Kidney epithelial cell (primary cell): ENCODE measurements around the gene AP1M2. TPM values are rescaled to one million over a fixed set of nuclear protein-coding genes. Genes with fewer than 3 reads are reported as not detected.
"Not testable (repeated sequence)": the region's sequence is repeated elsewhere in the genome, so short reads cannot be mapped to it uniquely, and the experiment has no call there.

ENCODE experiments used
- DNase-seq: peaks from one replicate; pipeline ENCODE4 v3.0.0-alpha.2; 2010; ENCODE audit warnings: low read depth
- H3K27me3 ChIP-seq: 2 replicates; pipeline ENCODE4 v1.6.0; 2011; ENCODE audit warnings: low read length; ENCODE audit not compliant: control insufficient read depth, insufficient read depth
- H3K36me3 ChIP-seq: 2 replicates; pipeline ENCODE4 v1.5.1; 2011; ENCODE audit warnings: low read length; ENCODE audit not compliant: control insufficient read depth, insufficient read depth
- H3K4me3 ChIP-seq: 2 replicates; pipeline ENCODE4 v1.5.1; 2011; ENCODE audit warnings: low read depth, mild to moderate bottlenecking, control low read depth, low read length
- total RNA-seq: library from RNA; depleted of rRNA; stranded (reverse); fragments of >200 nt; gene quantifications from 2 replicates; pipeline ENCODE4 v1.2.3, GENCODE V29; 2015
- TF ChIP-seq, protein P1 (sequence below): IDR thresholded peaks from 2 replicates; pipeline ENCODE4 v1.5.1; 2011; ENCODE audit warnings: mild to moderate bottlenecking, moderate library complexity, low read length, control low read depth, inconsistent platforms; ENCODE audit not compliant: insufficient read depth, poor library complexity, severe bottlenecking

Gene AP1M2
- total RNA-seq, 1 donor from 2014 or later = 73.7 TPM

- TF ChIP-seq, protein P1, sequence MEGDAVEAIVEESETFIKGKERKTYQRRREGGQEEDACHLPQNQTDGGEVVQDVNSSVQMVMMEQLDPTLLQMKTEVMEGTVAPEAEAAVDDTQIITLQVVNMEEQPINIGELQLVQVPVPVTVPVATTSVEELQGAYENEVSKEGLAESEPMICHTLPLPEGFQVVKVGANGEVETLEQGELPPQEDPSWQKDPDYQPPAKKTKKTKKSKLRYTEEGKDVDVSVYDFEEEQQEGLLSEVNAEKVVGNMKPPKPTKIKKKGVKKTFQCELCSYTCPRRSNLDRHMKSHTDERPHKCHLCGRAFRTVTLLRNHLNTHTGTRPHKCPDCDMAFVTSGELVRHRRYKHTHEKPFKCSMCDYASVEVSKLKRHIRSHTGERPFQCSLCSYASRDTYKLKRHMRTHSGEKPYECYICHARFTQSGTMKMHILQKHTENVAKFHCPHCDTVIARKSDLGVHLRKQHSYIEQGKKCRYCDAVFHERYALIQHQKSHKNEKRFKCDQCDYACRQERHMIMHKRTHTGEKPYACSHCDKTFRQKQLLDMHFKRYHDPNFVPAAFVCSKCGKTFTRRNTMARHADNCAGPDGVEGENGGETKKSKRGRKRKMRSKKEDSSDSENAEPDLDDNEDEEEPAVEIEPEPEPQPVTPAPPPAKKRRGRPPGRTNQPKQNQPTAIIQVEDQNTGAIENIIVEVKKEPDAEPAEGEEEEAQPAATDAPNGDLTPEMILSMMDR = no peak
- Histone ChIP-seq H3K36me3 (no peaks in the 10 kb centered on the region), H3K27me3 (no peaks in the 10 kb centered on the region), H3K4me3 (no peak overlapping the region)
- DNase-seq = no peak
These were observed 32.1 kb downstream of the AP1M2 start for GRCh38 chr19:10554760-10555609.

GRCh38 chr19:10553943-10554381 lies 33.1 kb downstream of the AP1M2 start:
- H3K4me3 ChIP-seq = no peak overlapping the region
- no peaks in the 10 kb centered on the region for H3K27me3 ChIP-seq
- TF ChIP-seq, protein P1 = no peak
- DNase-seq = no peak
- no peaks in the 10 kb centered on the region for H3K36me3 ChIP-seq

DNA sequence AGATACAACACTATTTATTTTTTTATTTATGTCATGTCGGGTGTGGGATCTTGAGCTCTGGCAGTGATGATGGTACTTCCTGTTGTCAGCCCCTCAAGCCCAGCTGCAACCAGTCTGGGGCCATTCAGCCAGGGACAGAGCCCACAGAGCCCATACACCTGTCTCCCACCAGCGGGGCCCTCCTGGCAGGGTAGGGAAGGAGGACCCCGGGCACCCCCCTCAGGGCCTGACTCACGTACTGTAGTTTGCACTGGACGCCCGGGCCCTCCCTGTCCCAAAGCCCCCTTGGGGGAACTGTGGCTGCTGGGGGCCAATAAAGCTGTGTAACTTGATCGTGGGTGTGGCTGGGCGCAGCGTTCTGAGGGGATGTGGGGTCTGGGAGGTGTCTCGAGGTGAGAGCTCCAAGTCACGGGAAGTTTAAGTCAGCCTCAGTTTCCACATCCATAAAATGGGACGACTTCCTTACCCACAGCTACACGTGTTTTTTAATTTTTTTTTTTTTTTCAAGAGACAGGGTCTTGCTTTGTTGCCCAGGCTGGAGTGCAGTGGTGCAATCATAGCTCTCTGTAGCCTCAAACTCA lies 33.9 kb downstream of the AP1M2 start:
- TF ChIP-seq, protein P1 = no peak
- Histone ChIP-seq H3K4me3 (no peak overlapping the region), H3K36me3 (no peaks in the 10 kb centered on the region), H3K27me3 (no peaks in the 10 kb centered on the region)
- DNase-seq = no peak

GRCh38 chr19:10552510-10553053 lies 34.5 kb downstream of the AP1M2 start:
- H3K36me3 ChIP-seq = no peaks in the 10 kb centered on the region
- no peaks in the 10 kb centered on the region for H3K27me3 ChIP-seq
- H3K4me3 ChIP-seq = no peak overlapping the region
- no peak for DNase-seq
- TF ChIP-seq, protein P1 = no peak

DNA sequence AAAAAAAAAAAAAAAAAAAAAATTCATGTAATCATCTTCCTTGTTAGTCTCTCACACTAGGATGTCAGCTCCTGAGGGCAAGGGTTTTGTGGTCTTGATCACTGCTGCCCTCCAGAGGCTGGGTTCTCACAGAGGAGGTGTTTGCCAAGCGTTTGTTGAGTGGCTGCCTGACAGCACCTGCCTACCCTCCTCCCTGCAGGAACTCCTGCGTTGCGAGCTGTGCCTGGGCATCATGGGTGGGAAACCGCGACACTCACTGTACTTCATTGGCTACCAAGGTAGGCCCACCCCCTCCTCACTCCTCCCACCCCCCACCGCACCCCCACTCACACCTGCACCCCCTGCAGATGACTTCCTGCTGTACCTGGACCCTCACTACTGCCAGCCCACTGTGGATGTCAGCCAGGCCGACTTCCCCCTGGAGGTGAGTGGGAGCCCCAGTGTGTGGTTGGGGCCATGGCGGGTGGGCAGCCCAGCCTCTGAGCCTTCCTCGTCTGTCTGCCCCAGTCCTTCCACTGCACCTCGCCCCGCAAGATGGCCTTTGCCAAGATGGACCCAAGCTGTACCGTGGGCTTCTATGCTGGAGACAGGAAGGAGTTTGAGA lies 35.3 kb downstream of the AP1M2 start:
- Histone ChIP-seq H3K36me3 (peaks cover 1% of the 10 kb centered on the region), H3K27me3 (no peaks in the 10 kb centered on the region), H3K4me3 (no peak overlapping the region)
- DNase-seq = no peak
- TF ChIP-seq, protein P1 = no peak

- not testable (repeated sequence) for H3K27me3 ChIP-seq, DNase-seq, H3K4me3 ChIP-seq, H3K36me3 ChIP-seq
These were observed 36.1 kb downstream of the AP1M2 start for GRCh38 chr19:10551006-10551405.
